RCC 7860 (cell line): ENCODE results near the gene ETFB.

Experiments
- DNase-seq: peaks from one replicate; pipeline ENCODE4 v3.0.0-alpha.2; 2015; ENCODE audit warnings: low spot score
- FAIRE-seq: peaks from 2 replicates; lab custom pipeline; 2012; peaks lifted over from hg19 to GRCh38; lab: Jason Lieb, UNC

ETFB gene

DNA sequence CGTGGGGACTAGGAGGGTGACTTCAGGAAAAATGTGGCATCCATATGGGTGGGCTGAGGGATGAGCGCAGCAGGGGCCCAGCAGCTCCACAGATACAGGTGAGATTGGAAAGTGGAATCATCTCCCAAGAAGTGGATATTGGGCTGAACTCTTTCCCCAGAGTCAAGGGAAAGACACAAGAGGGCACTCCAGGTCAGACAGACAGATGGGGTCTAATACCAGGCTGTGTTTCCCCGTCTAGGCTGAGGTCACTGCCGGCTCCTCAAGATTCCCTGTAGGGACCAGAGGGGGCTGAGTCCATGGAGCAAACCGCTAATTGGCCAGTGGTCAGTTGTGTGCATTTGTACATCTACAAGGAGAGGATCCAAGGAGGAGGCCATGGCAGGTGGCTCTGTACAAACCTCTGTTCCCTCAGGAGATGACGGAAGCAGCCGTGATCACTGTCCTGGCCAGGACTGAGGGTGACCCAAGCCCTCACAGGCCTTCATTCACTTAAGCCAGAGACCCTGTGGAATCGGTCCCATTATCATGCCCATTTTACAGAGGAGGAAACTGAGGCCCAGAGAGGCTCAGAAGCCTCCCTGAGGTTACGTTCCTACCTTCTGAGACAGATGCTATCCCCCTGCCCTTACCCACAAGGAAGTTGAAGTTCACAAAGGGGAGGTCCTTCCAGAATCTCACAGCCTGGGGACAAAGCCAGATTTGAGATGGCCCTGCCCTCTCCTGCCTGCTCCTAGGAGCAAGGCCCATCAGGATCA is 69.7 kb downstream of the ETFB start:
- FAIRE-seq (no peak), DNase-seq (no peak)

DNA sequence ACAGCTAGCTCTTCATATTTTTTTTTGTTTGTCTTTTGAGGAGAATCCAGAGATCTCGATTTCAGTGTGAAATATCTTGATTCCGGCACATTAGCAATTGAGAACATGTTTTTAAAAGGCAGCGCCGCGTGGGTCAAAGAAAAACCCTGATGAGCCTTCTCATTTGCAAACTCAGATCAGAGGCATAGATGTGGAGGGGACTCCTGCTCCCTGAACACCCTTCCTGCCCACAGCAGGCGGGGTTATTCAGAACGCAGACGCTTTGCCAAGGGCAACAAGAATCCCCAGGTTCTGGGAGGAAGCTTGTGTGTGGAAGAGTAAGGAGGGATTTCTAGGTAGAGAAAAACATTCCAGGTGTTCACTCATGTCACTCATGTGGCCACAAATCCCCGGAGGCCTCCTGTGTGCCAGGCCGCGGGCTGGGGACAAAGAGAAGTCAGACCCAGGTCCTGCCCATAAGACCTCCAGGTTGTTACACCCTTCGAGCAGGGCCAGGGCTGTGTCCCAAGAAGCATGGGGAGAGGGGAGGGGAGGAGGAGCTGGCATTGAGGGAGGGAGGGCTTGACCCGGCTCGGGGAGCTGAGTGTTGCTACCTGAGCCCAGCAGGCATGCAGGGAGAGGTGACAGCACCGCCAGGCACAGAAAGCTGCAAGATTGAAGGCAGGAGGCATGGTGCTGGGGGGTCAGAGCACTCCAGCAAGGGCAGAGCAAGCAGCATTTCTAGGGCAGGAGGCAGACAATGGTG is 70.6 kb downstream of the ETFB start:
- FAIRE-seq (no peak), DNase-seq (no peak)
